Measurements from ENCODE around the gene CSNK1G2.
"Not testable (repeated sequence)": the region's sequence is repeated elsewhere in the genome, so short reads cannot be mapped to it uniquely, and the experiment has no call there.

The CSNK1G2 gene

DNA sequence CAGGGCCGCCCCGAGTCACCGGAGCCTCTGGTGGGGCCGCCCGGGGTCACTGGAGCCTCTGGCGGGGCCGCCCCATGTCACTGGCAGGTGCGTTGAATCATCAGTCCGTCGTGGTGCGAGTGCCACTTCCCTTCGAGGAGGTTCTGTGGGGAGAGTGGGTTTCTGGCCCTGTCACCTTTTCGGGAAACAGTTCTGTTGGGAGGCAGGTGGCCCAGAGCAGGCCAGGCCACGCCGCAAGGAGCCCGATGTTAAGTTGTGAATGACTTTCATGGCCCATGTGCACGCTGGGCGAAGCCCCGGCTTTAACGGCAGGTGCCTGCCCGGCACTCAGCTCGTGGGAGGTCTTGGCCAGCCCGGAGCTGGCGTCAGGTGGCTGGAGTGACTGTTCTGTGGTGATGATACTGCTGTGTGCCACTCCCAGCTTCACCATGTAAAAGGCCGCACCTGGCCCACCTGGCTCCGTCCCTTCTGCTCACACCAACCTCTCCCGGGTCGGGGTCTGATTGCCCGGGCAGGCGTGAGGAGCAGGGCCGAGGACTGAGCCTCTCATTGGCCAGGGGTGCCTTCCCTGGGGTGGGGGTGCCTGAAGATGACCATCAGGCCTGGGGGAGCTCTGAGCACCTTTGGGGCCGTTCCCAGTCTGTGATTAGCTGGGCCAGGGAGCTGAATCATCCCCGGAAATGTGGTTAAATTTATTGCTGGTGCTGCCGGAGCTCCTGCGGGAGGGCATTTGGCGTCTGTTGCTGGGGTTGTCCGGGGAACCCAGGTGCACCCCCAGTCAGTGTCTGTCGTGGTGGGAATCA is 29.2 kb downstream of the CSNK1G2 start:
- no peak for DNase-seq

DNA sequence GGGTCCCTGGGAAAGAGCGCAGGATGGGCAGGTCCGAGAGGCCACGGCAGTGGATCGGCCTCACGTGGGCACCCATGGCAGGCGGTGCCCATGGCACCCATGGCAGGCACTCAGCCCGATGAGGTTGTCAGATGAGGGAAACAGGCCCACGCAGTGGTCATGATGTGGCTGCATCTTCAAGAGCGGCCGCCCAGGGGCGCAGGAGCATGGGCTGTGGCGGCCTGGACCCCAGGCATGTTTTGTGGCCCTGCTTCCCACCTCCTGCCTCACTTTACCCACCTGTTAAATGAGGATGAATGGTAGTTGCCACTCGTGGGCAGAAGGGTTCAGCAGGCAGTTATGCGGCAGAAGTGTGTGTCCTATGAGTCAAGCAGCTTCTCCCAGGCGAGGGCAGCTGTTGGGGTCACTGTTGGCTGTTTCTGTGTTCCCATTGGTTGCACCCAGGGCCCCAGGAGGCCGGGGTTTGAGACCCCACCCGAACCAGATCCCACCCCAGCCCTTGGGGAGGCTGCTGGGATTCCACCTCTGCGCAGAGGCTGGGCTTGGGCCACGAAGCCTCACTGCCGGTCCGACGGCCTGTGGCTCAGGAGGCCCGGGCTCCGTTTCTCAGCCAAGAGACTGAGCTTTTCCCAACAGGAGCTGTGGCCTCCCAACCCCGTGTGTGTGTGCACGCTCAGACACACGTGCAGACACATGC is 30.0 kb downstream of the CSNK1G2 start:
- no peak for DNase-seq

DNA sequence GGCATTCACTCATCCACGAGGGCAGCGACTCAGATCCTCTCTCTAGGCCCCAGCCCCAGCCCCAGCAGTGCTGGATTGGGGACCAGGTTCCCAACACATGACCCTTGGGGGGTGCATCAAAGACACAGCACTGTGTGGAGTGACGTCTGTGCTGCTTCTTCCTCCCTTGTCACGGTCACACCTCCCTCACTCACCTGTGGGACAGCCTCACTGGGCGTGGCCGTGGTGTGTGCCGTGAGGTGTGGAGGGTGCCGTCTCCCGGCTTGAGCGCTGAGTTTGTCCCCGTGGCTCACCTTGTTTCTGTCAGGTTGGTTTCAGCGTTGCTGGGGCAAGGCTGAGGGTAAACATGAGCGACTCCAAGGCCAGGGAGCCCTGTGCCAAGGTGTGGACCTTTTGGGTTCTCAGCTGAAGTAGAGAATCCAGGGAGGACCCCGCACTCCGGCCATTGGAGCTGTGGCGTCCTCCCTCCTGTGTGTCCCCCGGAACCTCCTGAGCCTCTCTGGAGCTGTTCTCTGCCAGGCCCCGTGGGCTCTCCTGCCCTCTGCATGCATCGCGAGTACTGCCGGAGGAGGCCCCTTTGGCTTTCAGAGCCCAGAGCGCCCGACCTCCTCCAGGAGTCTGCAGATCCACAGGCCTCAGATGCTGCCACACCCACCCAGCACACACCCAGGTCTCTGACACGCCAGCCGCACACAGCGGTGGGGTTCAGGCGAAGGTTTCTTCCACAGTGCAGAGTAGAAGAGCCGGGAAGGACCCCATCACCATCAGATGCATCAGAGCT is 33.6 kb downstream of the CSNK1G2 start:
- no peak for DNase-seq

DNA sequence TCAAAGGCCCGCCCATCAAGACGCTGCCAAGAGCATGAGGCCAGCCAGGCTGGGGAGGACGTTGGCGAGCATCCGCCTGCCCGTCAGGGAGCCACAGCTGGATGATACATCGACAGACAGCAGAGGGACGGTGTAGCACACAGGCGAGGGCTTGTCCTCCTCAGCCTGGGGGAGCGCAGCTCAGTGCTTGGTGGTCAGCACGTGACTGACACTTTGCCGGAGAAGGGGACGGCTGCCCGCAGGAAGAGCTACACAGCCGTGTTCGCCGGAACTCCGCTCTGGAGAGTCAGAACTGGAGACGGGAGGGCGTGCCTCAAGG is 34.1 kb downstream of the CSNK1G2 start:
- DNase-seq: no peak

DNA sequence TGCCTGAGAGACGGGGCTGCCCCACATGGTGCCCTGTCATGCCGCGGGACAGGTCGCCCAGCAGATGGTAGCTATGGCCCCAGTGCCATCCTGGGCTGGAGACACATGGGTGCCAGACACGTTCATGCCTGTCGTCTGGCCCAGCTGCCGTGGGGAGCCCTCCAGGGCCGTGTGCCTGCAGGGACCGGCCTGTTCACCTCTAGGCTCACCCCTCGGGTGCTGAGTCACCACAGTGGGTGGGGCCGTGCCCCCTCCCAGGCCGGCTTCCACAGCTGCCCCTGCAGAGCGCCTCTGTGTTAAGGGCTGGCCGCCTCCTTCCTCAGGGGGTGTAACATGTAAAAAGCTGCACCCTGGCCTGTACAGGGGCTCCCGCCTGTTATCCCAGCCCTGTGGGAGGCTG is 36.1 kb downstream of the CSNK1G2 start:
- DNase-seq: no peak

DNA sequence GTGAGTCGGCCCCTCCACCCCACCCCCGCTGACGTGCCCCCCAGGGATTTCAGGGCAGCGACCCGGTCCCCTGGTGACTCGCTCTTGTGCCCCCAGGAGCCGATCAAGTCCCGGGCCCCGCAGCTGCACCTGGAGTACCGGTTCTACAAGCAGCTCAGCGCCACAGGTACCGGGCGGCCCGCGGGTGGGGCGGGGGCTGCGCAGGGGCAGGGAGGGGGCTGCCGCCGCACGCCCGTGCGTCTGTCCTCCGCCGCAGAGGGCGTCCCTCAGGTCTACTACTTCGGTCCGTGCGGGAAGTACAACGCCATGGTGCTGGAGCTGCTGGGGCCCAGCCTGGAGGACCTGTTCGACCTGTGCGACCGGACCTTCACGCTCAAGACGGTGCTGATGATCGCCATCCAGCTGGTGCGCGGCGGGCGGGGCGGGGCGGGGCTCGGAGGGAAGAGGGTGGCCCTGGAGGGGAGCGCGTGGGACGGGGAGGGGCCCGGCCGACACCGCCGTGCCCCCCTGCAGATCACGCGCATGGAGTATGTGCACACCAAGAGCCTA is 37.4 kb downstream of the CSNK1G2 start:
- no peak for DNase-seq

DNA sequence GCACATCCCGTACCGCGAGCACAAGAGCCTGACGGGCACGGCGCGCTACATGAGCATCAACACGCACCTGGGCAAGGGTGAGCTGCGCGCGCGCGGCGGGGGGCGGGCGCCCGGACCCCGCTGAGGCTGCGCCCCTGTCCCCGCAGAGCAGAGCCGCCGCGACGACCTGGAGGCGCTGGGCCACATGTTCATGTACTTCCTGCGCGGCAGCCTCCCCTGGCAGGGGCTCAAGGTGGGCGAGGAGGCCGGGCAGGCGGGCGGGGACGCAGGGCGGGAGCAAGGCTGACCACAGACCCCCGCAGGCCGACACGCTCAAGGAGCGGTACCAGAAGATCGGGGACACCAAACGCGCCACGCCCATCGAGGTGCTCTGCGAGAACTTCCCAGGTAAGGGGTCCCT is 38.0 kb downstream of the CSNK1G2 start:
- no peak for DNase-seq

DNA sequence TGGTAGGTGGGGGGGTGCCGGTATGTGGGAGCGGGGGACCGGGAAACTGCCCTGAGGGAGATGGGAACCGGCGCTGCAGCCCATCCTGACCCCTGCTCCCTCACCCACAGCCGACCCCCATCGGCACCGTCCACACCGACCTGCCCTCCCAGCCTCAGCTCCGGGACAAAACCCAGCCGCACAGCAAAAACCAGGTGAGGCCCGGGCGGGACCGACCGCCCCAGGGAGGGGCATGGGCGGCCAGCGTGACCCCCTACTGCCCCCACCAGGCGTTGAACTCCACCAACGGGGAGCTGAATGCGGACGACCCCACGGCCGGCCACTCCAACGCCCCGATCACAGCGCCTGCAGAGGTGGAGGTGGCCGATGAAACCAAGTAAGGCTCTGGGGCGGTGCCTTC is 38.7 kb downstream of the CSNK1G2 start:
- DNase-seq: no peak

DNA sequence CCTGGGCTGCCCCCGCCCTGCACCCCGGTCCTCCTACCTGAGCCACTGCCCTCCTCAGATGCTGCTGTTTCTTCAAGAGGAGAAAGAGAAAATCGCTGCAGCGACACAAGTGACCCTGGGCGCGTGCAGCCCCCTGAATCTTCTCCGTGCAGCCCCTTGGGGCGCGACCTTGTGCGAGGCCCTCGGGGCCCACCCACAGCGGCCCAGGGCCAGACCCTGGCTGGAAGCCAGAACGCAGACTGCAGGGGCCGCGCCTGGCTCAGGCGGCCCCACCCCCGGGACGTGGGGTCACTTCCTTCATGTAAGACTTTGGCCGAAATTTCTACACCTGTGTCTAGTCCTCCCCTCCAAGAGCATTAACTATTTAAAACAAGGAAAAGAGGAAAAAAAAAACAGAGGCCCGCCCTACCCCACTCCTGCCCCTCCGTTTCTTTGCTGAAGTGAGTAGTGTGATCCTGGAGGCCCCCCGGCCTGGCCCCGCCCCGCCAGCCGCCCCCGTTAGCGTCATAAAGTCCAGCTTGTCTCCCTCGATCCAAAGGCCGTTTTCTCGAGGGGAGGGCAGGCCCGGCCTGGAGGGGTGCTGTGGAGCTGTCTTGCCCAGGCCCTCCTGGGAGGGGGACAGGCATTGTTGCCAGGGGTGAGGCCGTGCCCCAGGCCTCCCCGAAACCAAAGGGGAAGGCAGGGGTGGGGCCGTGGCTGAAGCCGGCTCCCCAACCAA is 39.3 kb downstream of the CSNK1G2 start:
- DNase-seq: no peak

DNA sequence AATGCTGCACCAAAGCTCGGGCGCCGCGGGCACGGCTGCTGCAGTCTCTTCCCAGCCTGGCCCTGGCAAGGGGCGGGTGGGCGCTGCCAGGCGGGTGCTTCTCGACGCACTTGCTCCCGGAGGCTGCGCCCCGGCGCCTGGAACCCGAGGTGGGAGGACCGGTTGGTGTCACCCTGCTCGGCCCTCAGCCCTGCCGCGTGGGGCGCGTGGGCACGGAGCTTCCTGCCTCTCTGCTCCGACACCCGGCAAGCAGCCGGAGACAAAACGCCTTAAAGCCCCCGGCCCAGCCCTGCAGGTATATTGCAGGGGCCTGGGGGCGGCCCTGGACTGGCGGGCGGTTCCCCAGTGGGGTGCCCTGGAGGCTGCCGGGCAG is 39.8 kb downstream of the CSNK1G2 start:
- DNase-seq: no peak

DNA sequence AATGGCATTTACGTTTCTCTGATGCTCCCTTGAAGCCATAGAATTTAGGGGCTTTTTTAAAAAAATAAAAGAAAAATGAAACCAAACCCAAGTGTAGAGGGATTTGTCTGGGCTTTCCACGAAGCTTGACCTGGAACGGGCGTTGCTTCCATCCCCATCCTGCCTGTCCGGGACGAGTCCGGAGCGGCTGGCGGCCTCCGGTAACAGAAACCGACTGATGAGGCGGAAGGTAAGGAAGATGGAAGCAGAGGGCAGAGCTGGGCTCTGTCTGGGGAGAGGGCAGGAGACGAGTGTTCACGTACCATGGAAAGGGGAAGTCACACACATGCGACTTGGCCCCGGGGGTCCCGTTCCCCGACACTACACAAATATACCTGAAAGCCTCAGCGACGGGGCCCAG is 40.3 kb downstream of the CSNK1G2 start:
- DNase-seq: no peak

DNA sequence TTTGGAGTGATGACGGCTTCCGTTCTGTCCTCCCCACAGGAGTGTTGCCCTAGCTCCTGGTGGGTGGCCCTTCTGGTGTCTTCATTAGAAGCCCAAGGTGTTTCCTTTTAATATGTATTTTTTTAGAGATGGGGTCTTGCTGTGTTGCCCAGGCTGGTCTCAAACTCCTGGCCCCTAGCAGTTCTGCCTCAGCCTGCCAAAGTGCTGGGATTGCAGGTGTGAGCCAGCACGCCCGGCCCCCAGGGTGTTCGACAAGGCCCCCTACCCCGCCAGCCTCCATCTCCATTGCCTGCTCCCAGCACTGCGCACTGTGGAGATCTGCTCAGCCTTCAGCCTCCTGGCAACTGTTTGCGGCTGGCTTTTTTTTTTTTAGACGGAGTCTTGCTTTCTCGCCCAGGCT is 43.4 kb downstream of the CSNK1G2 start:
- DNase-seq: no peak

DNA sequence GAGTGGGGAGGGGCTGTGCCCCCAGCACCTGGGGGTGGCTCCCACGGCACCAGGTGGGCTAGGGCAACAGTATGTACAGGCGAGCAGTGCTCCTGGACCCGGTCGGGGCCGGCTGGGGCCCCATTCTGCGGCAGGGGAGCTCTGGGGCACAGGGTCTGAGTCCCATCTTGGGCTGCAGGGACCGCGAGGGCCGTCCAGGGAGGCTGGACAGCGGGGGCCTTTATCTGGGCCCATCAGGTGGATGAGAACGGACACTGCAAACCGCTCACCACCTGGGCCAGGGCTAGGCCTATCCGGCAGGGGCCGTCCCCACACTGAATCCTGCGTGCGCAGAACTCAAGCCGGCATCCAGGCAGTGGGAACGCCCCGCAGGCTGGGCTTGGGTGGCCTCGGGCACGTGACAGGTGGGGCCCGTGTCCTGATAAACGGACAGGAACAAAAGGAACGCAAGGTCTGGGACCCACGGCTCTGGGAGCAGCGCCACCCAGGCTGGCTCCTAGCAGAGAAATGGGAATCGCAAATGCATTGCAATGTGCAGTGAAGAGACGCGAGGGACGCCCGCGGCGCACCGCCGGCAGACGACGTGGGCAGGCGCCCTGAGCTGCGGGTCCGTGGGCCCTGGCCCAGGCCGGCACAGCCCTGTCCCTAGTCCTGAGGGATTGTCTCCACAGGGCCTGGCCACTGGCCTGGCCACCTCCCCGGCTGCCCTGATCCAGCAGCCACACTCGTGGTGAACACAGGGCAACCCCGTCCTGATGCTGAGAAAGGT is 44.8 kb downstream of the CSNK1G2 start:
- DNase-seq: no peak

DNA sequence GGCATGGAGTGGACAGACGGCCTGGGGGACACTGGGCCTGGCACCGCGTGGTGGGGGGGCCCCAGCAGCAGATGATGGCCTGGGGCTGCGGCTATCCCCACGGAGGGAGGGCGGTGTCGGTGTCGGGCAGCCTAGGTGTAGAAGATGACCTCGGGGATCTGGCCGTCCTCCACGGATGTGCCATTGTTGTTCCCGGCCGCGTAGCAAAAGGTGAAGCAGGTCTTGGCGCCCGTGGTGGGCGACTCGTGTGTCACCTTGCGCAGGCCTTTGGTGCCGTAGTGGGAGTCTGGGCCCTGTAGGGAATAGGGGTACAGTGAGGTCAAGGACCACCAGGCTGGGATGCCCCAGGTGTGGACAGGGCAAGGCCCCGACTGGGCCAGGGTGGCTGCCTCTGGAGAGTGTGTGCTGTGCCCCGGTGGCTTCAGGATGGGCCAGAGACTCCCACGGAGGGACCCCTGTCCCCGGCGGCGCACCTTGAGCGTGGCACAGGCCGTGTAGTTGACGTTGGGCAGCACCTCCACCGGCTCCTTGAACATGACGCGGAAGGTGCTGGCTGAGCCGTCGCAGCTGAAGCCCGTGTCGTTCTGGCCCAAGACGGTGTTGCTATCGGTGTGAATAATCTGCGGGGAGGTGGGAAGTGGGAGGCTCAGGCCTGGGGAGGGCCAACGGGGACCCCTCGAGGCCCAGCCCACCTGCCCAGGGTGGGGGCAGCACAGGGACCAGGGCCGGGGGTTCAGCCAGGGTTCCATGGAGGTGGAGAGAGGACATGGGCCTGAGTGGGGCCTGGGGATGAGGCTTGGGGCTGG is 45.6 kb downstream of the CSNK1G2 start:
- DNase-seq: no peak

DNA sequence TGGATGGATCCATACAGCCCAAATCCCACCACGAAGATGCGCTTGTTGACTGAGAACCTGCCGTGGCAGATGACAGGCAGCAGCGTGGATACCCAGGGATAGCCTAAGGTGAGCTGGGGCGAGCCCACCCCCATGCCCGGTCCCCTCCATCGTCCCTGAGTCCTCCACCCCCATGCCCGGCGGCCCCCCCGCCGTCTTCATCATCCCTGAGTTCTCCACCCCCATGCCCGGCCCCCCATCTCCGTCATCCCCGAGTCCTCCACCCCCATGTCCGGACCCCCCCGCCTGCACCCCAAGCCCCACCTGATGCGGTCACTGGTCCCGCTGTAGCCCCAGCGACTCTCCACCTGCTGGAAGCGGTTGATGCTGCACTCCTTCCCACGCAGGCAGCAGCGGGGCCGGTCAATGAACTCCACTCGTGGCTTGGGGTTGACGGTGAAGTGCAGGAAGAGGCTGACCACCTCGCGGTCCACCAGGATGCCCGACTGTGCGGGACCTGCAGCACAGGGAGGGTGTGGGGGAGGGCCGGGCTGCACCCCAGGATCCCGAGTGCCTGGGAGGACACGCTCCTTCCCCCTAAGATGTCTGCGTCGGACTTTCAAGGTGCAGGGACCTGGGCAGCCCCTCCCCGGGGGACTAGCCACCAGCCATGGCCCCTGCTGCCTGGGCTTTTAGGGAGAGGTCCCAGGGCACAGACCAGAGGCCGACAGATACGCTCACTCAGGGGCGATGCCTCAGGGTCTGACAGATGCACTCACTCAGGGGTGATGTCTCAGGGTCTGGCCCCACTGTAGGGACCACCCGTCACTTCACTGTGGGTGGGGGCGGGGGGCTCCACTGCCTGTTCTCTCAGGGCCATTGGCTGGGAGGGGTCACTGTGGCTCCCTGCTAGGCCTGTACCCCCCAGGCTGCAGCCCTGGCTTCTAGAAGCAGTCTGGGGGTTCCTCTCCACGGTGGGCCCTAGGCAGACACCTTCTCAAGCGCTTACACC is 46.5 kb downstream of the CSNK1G2 start:
- DNase-seq: no peak

DNA sequence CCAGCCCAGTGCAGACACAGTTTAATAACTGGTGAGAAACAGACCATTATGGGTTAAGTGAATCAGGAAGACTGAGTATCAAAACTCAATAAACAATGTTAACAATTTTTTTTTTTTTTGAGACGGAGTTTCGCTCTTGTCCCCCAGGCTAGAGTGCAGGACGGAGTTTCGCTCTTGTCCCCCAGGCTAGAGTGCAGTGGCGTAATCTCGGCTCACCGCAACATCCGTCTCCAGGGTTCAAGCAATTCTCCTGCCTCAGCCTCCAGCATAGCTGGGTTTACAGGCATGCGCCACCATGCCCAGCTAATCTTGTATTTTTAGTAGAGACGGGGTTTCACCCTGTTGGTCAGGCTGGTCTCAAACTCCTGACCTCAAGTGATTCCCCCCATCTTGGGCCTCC is 47.5 kb downstream of the CSNK1G2 start:
- not testable (repeated sequence) for DNase-seq

DNA sequence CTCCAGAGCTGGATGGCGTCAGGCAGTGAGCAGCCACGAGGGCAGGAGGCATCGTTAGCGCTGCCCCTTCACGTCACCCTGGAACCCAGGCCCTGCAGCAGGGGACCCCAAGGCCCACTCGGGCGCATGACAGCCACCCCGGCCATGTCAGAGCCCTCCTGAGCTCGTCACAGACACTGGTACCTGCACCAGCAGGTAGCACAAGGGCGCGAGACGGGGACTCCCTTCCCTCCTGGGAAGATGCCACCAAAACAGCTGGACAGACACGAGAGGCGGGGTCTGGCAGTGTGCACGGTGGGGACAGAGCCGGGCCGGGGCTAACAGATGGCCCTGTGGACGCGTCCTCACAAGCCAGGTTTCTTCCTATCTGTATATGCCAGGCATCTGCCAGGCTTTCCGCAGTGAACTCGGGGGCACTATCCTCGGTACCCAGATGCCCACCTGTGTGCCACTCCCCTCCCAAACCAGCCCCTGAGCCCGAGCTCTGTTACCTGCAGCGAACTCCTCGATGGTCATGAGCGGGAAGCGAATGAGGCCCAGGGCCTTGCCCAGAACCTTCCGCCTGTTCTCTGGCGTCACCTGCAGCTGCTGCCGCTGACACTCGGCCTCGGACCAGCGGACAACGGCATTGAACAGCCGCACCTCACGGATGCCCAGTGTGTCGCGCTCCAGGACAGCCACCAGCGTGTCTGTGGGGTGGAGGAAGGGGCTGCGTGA is 48.7 kb downstream of the CSNK1G2 start:
- no peak for DNase-seq

DNA sequence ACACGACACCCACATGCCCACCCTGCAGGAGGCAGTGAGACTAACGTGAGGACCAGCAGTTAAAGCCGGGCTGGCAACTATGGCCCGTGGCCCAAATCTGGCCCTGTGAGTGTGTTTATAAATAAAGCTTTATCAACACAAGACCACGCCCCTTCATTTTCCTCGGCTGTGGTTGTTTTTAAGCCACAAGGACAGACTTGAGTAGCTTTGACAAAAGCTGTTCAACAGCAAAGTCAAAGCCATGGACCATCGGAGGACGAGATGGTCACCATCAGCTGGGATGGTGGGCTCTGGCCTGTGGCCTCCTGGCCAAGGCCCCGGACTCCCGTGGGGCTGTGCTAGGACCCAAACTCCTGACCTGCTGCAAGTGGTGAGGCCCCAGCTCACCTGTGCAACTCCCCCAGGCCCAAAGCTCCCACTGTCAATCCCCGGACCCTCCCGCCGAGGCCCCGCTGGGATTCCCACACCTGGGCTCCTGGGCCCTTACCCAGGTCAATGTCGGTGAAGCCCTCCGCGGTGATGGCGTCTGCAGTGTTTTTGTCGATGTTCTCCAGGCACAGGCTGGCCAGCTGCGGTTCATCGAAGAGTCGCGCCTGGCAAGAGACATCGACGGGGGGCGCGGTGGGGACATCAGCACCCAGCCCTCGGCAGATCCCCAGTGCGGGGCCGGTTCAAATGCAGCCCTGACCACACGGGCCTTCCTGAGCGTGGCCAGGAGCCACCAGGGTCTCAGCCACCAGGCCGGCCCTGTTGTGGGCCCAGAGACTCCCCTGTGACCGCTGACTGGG is 49.5 kb downstream of the CSNK1G2 start:
- DNase-seq: no peak

Data from right hindlimb (tissue), 1 donor.